KMS-11 (cell line): ENCODE measurements around the gene ZDHHC16.

ENCODE experiments used
- H2AFZ ChIP-seq: fragments of 200-600 bp; sonication (generic); 2 replicates; pipeline ENCODE4 v1.6.1; 2016; ENCODE audit warnings: antibody characterized with exemption, mixed run types, low read depth
- H3K27ac ChIP-seq: fragments of 200-600 bp; sonication (generic); 2 replicates; pipeline ENCODE4 v1.6.1; 2016; ENCODE audit warnings: mild to moderate bottlenecking, mixed run types
- H3K27me3 ChIP-seq: fragments of 200-600 bp; sonication (generic); 2 replicates; pipeline ENCODE4 v1.6.1; 2017; ENCODE audit warnings: mild to moderate bottlenecking, low read depth, mixed run types, moderate library complexity; ENCODE audit not compliant: insufficient read depth
- H3K36me3 ChIP-seq: fragments of 200-600 bp; sonication (generic); 2 replicates; pipeline ENCODE4 v1.6.1; 2017; ENCODE audit warnings: mild to moderate bottlenecking, mixed run types; ENCODE audit not compliant: insufficient read depth
- H3K4me1 ChIP-seq: fragments of 200-600 bp; sonication (generic); 2 replicates; pipeline ENCODE4 v1.6.1; 2016; ENCODE audit warnings: mild to moderate bottlenecking, low read depth, mixed run types; ENCODE audit not compliant: poor library complexity, severe bottlenecking
- H3K4me2 ChIP-seq: fragments of 200-600 bp; sonication (generic); 2 replicates; pipeline ENCODE4 v1.7.0; 2016; ENCODE audit warnings: mild to moderate bottlenecking, mixed run types
- H3K4me3 ChIP-seq: fragments of 200-600 bp; sonication (generic); IDR thresholded peaks from 2 replicates; pipeline ENCODE4 v1.6.1; 2017; ENCODE audit warnings: low read depth, low read length, mixed read lengths; ENCODE audit not compliant: insufficient read depth
- H3K79me2 ChIP-seq: fragments of 200-600 bp; sonication (generic); 2 replicates; pipeline ENCODE4 v1.6.1; 2016; ENCODE audit warnings: low read depth, mixed run types; ENCODE audit not compliant: insufficient read depth
- H3K9ac ChIP-seq: fragments of 200-600 bp; sonication (generic); 2 replicates; pipeline ENCODE4 v1.6.1; 2016; ENCODE audit warnings: mild to moderate bottlenecking, mixed run types
- H4K20me1 ChIP-seq: fragments of 200-600 bp; sonication (generic); 2 replicates; pipeline ENCODE4 v1.6.1; 2016; ENCODE audit warnings: mild to moderate bottlenecking, mixed run types; ENCODE audit not compliant: insufficient read depth
- TF ChIP-seq, protein P1 (sequence below): fragments of 200-600 bp; sonication (generic); conservative IDR thresholded peaks from 2 replicates; pipeline ENCODE4 v1.6.1; 2017; ENCODE audit warnings: low read depth, mild to moderate bottlenecking, antibody characterized with exemption, low read length, moderate library complexity, mixed read lengths

Gene ZDHHC16

DNA sequence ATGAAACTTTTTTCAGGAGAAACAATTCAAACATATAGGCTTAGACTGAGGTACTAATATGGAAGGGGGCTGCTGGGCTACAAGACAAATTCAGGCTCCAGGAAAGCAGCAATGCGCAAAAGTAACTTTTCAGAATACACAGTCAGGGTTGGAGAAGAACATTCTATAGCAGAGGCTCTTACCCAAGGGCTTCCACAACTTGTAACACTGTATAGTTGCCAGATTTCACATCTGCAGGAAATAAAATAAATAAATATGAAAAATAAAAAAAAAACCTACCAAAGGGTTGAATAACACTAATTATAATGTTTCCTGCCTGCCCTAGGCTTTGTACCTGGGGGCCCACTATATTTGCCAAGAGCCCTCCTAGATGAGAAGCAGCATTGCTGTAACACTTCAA is 37.9 kb downstream of the ZDHHC16 start:
- TF ChIP-seq, protein P1, sequence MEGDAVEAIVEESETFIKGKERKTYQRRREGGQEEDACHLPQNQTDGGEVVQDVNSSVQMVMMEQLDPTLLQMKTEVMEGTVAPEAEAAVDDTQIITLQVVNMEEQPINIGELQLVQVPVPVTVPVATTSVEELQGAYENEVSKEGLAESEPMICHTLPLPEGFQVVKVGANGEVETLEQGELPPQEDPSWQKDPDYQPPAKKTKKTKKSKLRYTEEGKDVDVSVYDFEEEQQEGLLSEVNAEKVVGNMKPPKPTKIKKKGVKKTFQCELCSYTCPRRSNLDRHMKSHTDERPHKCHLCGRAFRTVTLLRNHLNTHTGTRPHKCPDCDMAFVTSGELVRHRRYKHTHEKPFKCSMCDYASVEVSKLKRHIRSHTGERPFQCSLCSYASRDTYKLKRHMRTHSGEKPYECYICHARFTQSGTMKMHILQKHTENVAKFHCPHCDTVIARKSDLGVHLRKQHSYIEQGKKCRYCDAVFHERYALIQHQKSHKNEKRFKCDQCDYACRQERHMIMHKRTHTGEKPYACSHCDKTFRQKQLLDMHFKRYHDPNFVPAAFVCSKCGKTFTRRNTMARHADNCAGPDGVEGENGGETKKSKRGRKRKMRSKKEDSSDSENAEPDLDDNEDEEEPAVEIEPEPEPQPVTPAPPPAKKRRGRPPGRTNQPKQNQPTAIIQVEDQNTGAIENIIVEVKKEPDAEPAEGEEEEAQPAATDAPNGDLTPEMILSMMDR, result no peak
- H3K4me3 ChIP-seq, result no peak overlapping the region
- no peak overlapping the region for H2AFZ ChIP-seq
- no peaks in the 10 kb centered on the region; the same call in 1 of the 2 replicates for H3K36me3 ChIP-seq
- no peaks in the 10 kb centered on the region for H3K27me3 ChIP-seq
- peaks cover 7% of the 10 kb centered on the region; the same call in 1 of the 2 replicates for H4K20me1 ChIP-seq
- H3K9ac ChIP-seq, result no peak overlapping the region
- H3K79me2 ChIP-seq, result peaks cover 35% of the 10 kb centered on the region
- peaks cover 11% of the 10 kb centered on the region for H3K4me1 ChIP-seq
- H3K27ac ChIP-seq, result no peak overlapping the region
- H3K4me2 ChIP-seq, result no peak overlapping the region

DNA sequence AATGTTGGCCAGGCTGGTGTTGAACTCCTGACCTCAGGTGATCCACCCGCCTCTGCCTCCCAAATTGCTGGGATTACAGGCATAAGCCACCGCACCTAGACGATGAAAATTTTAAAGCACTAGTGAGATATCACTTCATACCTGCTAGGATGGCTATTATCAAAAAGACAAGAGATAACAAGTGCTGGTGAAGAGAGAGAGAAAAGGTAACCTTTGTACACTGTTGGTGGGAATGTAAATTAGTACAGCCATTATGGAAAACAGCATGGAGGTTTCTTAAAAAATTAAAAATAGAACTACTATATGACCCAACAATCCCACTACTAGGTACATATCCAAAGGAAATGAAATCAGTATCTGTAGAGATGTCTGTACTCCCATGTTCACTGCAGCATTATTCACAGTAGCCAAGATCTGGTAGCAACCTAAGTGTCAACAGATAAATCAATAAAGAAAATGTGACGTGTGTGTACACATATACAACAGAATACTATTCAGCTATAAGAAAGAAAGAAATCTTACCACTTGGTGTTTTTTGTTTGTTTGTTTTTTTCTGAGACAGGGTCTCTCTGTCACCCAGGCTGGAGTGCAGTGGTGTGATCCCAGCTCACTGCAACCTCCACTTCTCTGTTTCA is 39.8 kb downstream of the ZDHHC16 start:
- Histone ChIP-seq H3K4me2 (no peak overlapping the region), H3K9ac (no peak overlapping the region), H4K20me1 (peaks cover 7% of the 10 kb centered on the region; the same call in 1 of the 2 replicates), H3K4me1 (peaks cover 14% of the 10 kb centered on the region), H3K27me3 (no peaks in the 10 kb centered on the region), H3K27ac (no peak overlapping the region), H2AFZ (no peak overlapping the region), H3K79me2 (peaks cover 53% of the 10 kb centered on the region), H3K4me3 (no peak overlapping the region), H3K36me3 (no peaks in the 10 kb centered on the region; the same call in 1 of the 2 replicates)
- TF ChIP-seq, protein P1, result no peak

DNA sequence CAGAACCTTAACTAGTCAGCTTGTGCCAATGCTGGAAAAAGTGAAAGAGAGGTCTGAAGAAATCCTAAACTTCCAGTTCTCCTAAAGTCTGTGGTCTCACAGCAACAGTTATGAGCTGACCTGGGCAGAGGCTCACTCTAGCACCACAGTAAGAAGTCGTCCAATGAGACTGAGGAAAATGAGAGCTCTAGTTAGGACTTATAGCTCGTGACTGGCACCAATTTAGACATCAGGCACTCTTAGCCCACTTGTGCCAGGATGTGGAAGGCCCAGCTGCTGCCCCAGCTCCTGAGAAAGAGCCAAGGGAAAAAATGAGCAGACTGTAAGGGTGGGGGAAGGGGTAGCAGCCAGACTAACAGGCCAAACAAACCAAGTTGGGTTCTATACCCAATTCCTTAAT is 44.6 kb downstream of the ZDHHC16 start:
- peaks cover 90% of the 10 kb centered on the region for H3K79me2 ChIP-seq
- no peak overlapping the region for H2AFZ ChIP-seq
- H3K27me3 ChIP-seq, result no peaks in the 10 kb centered on the region
- no peak overlapping the region for H3K4me3 ChIP-seq
- no peaks in the 10 kb centered on the region for H3K36me3 ChIP-seq
- TF ChIP-seq, protein P1, result no peak
- no peak overlapping the region for H3K27ac ChIP-seq
- peaks cover 7% of the 10 kb centered on the region for H4K20me1 ChIP-seq
- H3K4me2 ChIP-seq, result no peak overlapping the region
- no peak overlapping the region for H3K9ac ChIP-seq
- H3K4me1 ChIP-seq, result peaks cover 27% of the 10 kb centered on the region

DNA sequence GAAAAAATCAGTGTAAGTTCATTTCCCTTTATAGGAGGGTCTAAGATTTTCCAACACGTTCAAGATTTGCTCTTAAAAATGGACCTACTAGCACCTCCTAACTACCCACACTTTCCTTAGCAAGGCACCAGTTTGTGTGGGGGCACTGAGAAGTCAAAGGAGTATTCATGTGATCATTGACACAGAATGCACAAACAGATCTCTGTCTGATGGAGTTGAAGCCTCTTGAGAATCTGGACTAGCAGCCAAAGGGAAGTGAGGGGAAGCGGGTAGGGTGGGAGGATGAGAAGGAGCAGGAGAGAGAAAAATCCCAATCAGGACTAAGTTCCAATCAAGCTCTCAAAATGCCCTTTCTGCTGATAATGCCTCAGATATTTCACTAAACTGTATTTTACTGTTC is 48.2 kb downstream of the ZDHHC16 start:
- Histone ChIP-seq H3K4me1 (peaks cover 35% of the 10 kb centered on the region), H4K20me1 (no peaks in the 10 kb centered on the region; the same call in 1 of the 2 replicates), H3K36me3 (no peaks in the 10 kb centered on the region), H2AFZ (no peak overlapping the region), H3K27me3 (no peaks in the 10 kb centered on the region; the same call in 1 of the 2 replicates), H3K79me2 (peaks cover 84% of the 10 kb centered on the region), H3K4me2 (no peak overlapping the region), H3K9ac (no peak overlapping the region), H3K27ac (no peak overlapping the region), H3K4me3 (no peak overlapping the region)
- TF ChIP-seq, protein P1, result no peak
